Thymus (tissue), 11 donors: Measurements from ENCODE around the gene NOP10. TPM values are rescaled to one million over a fixed set of nuclear protein-coding genes. Genes with fewer than 3 reads are reported as not detected.

Source experiments
- DNase-seq, 9 donors: peaks; one replicate each; pipeline ENCODE4 v3.0.0-alpha.2; 2013; ENCODE audit warnings: low spot score in 9 of 9, low read depth in 6 of 9, missing footprints in 1 of 9
- H3K27ac ChIP-seq, 2 donors: one replicate each; pipeline ENCODE4 v1.5.1; 2013; ENCODE audit warnings: control low read depth in 1 of 2, low read depth in 1 of 2, low read length in 1 of 2, mild to moderate bottlenecking in 1 of 2, moderate library complexity in 1 of 2
- H3K27me3 ChIP-seq, 2 donors: one replicate each; pipeline ENCODE4 v1.5.1; 2013; ENCODE audit warnings: low read length in 1 of 2; ENCODE audit not compliant: control insufficient read depth in 2 of 2, insufficient read depth in 1 of 2
- H3K36me3 ChIP-seq, 2 donors: one replicate each; pipeline ENCODE4 v1.5.1; 2013; ENCODE audit warnings: low read length in 1 of 2, mild to moderate bottlenecking in 1 of 2, moderate library complexity in 1 of 2; ENCODE audit not compliant: control insufficient read depth in 2 of 2, insufficient read depth in 2 of 2
- H3K4me1 ChIP-seq, 2 donors: one replicate each; pipeline ENCODE4 v1.5.1; 2013; ENCODE audit warnings: low read length in 2 of 2; ENCODE audit not compliant: control insufficient read depth in 2 of 2, insufficient read depth in 2 of 2
- H3K4me3 ChIP-seq, 2 donors: one replicate each; pipeline ENCODE4 v1.5.1; 2013; ENCODE audit warnings: low read length in 2 of 2, control low read depth in 1 of 2, mild to moderate bottlenecking in 1 of 2
- H3K9me3 ChIP-seq, 2 donors: one replicate each; pipeline ENCODE4 v1.5.1; 2013; ENCODE audit warnings: low read length in 1 of 2, mild to moderate bottlenecking in 1 of 2; ENCODE audit not compliant: control insufficient read depth in 2 of 2, insufficient read depth in 1 of 2
- WGBS: extraction: QIAGEN DNeasy Blood & Tissue Kit; methylation state at CpG from one replicate; pipeline ENCODE4 v1.1.7; 2013; 5-methylcytosine and 5-hydroxymethylcytosine counted together
- polyA plus RNA-seq: library from polyadenylated mRNA; stranded (reverse); fragments of 200-250 nt; gene quantifications from one replicate; pipeline ENCODE4 v1.2.3, GENCODE V29; 2013
- total RNA-seq: library from RNA; stranded (reverse); fragments of 120-200 nt; gene quantifications from one replicate; pipeline ENCODE4 v1.2.4, GENCODE V29; 2013
- donor health status: healthy.

Gene NOP10
- total and polyA plus RNA-seq, 2 donors, result 255 to 268 TPM

- WGBS, result 83% methylated on average over 2 of the region's 2 CpGs
- H3K27ac ChIP-seq, result no peak overlapping the region
These were observed 13.9 kb downstream of the NOP10 start for GRCh38 chr15:34329006-34329405.

GRCh38 chr15:34327906-34328305 lies 15.0 kb downstream of the NOP10 start:
- peak overlapping the region in 1 of 2 donors; percentile 36 for H3K27ac ChIP-seq
- H3K9me3 ChIP-seq, result no peaks in the 10 kb centered on the region
- peak in 1 of 9 donors; percentile 23 for DNase-seq
- no peak overlapping the region for H3K4me3 ChIP-seq
- peaks cover 0 to 3% of the 10 kb centered on the region in 2 donors for H3K4me1 ChIP-seq
- H3K36me3 ChIP-seq, result no peaks in the 10 kb centered on the region
- H3K27me3 ChIP-seq, result no peaks in the 10 kb centered on the region
- WGBS, result 33% methylated on average over 4 of the region's 4 CpGs

More at GRCh38 chr15:34329006-34329405, 13.9 kb downstream of the NOP10 start:
- no peaks in the 10 kb centered on the region for H3K27me3 ChIP-seq
- H3K4me3 ChIP-seq, result no peak overlapping the region
- H3K9me3 ChIP-seq, result no peaks in the 10 kb centered on the region
- peaks cover 1 to 10% of the 10 kb centered on the region in 2 donors for H3K4me1 ChIP-seq
- no peaks in the 10 kb centered on the region for H3K36me3 ChIP-seq
- no peak for DNase-seq

DNA sequence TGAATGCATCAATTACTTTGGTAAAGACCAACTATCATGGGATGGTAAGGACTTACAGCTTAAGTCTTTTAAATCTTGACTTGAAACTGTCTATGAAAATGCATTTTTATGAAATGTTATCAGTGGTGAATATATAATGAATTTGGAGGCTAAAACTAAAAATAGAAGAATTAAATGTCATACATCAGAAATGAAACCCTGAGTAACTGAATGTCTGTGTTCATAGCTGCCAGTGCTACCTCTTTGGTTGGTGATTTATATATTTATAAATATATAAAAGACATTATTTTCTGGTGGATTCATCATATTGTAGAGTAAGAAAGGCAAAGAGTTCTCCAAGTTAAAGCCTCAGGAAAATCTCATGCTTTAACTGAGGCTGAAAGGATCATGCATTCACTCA lies 17.6 kb downstream of the NOP10 start:
- no peaks in the 10 kb centered on the region for H3K36me3 ChIP-seq
- DNase-seq, result no peak
- H3K9me3 ChIP-seq, result no peaks in the 10 kb centered on the region
- no peak overlapping the region for H3K27ac ChIP-seq
- H3K4me3 ChIP-seq, result no peak overlapping the region
- H3K27me3 ChIP-seq, result no peaks in the 10 kb centered on the region
- no peaks in the 10 kb centered on the region for H3K4me1 ChIP-seq

- no peaks in the 10 kb centered on the region for H3K4me1 ChIP-seq
- WGBS, result 99% methylated on average over 1 of the region's 1 CpG
- no peaks in the 10 kb centered on the region for H3K9me3 ChIP-seq
These were observed 18.0 kb downstream of the NOP10 start for GRCh38 chr15:34324933-34325332.

DNA sequence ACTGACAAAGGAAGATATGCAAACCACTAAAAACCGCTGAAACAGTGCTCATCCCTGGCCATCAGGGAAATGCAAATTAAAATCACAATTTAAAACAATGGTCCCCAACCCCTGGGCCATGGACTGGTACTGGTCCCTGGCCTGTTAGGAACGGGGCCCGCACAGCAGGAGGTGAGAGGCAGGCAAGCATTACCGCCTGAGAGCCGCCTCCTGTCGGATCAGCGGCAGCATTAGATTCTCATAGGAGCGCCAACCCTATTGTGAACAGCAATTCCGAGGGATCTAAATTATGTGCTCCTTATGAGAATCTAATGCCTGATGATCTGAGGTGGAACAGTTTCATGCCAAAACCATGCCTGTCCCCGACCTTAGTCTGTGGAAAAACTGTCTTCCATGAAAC lies 19.7 kb downstream of the NOP10 start:
- Histone ChIP-seq H3K9me3 (no peaks in the 10 kb centered on the region), H3K36me3 (no peaks in the 10 kb centered on the region), H3K27ac (no peak overlapping the region), H3K4me1 (peaks cover 5 to 11% of the 10 kb centered on the region in 2 donors), H3K4me3 (no peak overlapping the region), H3K27me3 (no peaks in the 10 kb centered on the region)
- 98% methylated on average over 10 of the region's 10 CpGs for WGBS
- DNase-seq, result no peak

More at GRCh38 chr15:34324933-34325332, 18.0 kb downstream of the NOP10 start:
- H3K27ac ChIP-seq, result no peak overlapping the region
- H3K27me3 ChIP-seq, result no peaks in the 10 kb centered on the region
- no peaks in the 10 kb centered on the region for H3K36me3 ChIP-seq
- H3K4me3 ChIP-seq, result no peak overlapping the region
- no peak for DNase-seq

DNA sequence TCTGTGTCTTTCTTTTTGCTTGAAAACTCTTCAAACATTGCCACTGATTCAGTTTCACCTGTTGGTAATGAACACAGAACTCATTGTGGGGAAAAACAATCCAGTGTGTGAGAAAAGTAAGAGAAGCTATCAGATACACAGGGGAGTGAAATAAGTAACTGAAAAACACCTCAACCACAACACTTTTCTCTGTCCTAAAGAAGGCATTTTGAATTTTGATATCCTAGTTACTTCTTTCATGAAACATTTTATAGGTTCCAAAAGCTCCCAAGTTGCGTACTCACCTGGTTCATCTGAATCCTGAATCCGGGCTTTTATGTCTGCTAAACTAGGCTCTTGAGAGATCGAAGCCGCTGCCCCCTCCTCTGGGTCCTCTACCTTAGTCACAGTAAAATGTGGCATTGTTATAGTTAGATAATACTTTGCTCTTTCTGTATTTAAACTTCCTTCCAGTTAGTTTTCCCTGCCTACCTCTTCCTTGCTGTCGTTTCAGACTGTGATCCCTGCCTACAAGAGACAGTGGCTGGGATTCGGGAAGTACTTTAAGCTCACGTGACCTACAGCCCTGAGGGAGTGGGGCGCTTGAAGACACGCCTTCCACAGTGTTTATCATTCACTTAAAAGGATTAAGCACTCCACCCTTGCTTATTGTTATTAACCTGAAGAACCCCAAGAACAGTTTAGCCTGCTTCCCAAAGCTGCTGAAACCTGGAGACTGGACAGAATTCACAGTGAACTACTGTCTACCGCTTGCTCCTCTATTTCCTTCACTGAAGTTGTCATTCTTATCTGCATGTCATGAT lies 24.5 kb downstream of the NOP10 start:
- H3K27ac ChIP-seq, result peak overlapping the region; percentile 2 to 71
- peak in 4 of 9 donors; percentile 34 to 69 (median 50) for DNase-seq
- peak overlapping the region; percentile 53 to 68 for H3K4me3 ChIP-seq
- no peaks in the 10 kb centered on the region for H3K27me3 ChIP-seq
- peaks cover 8 to 11% of the 10 kb centered on the region in 2 donors for H3K4me1 ChIP-seq
- no peaks in the 10 kb centered on the region for H3K36me3 ChIP-seq
- no peaks in the 10 kb centered on the region for H3K9me3 ChIP-seq
- 4% methylated on average over 10 of the region's 10 CpGs for WGBS

DNA sequence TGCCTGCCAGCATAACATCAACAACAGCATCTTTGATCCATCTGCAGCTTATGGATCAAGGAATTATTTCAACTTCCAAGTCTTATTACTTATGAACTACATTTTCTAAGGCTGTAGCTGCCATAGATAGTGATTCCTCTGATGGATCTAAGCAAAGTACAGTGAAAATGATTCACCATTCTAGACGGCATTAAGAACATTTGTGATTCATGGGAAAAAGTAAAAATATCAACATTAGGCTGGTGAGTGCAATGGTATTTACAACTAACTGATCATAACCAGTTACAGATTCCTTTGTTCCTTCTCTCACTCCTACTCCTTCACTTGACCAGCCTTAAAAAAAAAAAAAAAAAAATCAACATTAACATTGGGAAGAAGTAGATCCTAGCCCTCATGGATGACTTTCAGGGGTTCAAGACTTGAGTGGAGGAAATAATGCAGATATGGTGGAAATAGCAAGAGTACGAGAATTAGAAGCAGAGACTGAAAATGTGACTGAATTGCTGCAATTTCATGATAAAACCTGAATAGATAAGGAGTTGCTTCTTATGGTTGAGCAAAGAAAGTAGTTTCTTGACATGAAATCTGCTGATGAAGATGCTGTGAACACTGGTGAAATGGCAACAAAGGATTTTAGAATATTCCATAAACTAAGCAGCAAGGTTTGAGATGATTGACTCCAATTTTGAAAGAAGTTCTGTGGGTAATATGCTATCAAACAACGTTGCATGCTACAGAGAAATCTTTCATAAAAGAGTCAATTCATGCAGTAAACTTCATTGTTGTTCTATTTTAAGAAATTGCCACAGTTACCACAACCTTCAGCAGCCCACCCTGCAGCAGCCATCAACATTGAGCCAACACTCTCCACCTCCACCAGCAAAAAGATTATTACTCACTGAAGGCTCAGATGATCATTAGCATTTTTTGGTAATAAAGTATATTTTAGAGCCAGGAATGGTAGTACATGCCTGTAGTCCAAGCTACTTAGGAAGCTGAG lies 28.1 kb downstream of the NOP10 start:
- 64% methylated on average over 3 of the region's 3 CpGs for WGBS
- H3K4me1 ChIP-seq, result peaks cover 8 to 11% of the 10 kb centered on the region in 2 donors

DNA sequence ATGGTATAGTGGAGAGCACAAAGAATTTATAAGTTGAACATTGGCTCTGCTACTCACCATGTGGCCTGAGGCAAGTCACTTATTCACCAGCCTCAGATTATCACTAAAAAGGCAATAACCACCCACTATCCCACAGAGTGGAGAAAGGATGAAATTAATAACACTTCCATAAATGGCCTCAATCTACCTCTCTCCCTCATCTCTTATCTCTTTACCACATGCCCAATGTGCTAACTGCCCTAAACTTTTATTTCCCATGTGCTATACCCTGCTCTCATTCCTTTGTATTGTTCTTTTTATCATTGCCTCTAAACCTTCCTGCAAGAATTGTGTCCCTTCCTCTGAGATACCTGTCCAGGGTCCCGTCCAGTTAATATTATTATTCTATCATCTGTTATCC lies 31.4 kb downstream of the NOP10 start:
- DNase-seq, result no peak
- 100% methylated on average over 1 of the region's 1 CpG for WGBS
- H3K27me3 ChIP-seq, result no peaks in the 10 kb centered on the region
- no peaks in the 10 kb centered on the region for H3K9me3 ChIP-seq
- peaks cover 0 to 3% of the 10 kb centered on the region in 2 donors for H3K36me3 ChIP-seq
- peaks cover 0 to 2% of the 10 kb centered on the region in 2 donors for H3K4me1 ChIP-seq
- H3K27ac ChIP-seq, result no peak overlapping the region
- no peak overlapping the region for H3K4me3 ChIP-seq

More for the DNA sequence above, 28.1 kb downstream of the NOP10 start:
- Histone ChIP-seq H3K4me3 (no peak overlapping the region), H3K36me3 (peaks cover 0 to 3% of the 10 kb centered on the region in 2 donors), H3K27ac (no peak overlapping the region), H3K9me3 (no peaks in the 10 kb centered on the region), H3K27me3 (no peaks in the 10 kb centered on the region)
- no peak for DNase-seq

GRCh38 chr15:34304613-34305012 lies 38.3 kb downstream of the NOP10 start:
- Histone ChIP-seq H3K27me3 (no peaks in the 10 kb centered on the region), H3K27ac (no peak overlapping the region), H3K4me1 (no peaks in the 10 kb centered on the region), H3K36me3 (no peaks in the 10 kb centered on the region), H3K4me3 (no peak overlapping the region), H3K9me3 (no peaks in the 10 kb centered on the region)
- DNase-seq, result no peak
